K562 (cell line): Measurements from ENCODE around the gene MPHOSPH6. TPM values are rescaled to one million over a fixed set of nuclear protein-coding genes. Genes with fewer than 3 reads are reported as not detected.

ENCODE experiments used
- C11orf30 ChIP-seq: fragments of 450-650 bp; IDR thresholded peaks from 2 replicates; pipeline ENCODE4 v1.6.1; 2016; ENCODE audit warnings: low read depth, mild to moderate bottlenecking
- CCNT2 ChIP-seq: IDR thresholded peaks from 2 replicates; pipeline ENCODE4 v1.6.1; 2011; ENCODE audit warnings: borderline replicate concordance, low read depth, mild to moderate bottlenecking, moderate library complexity, mixed read lengths, low read length; ENCODE audit not compliant: insufficient read length; ENCODE audit errors: extremely low read depth
- CREM ChIP-seq: IDR thresholded peaks from 2 replicates; pipeline ENCODE4 v1.6.1; 2014; ENCODE audit warnings: antibody characterized with exemption, low read depth
- ESRRB ChIP-seq: fragments of 250-450 bp; sonication (Bioruptor Pico); IDR thresholded peaks from 2 replicates; pipeline ENCODE4 v1.5.0; 2020; ENCODE audit warnings: mild to moderate bottlenecking, moderate library complexity, borderline replicate concordance
- FOXJ2 ChIP-seq: fragments of 200-800 bp; sonication (Bioruptor generic); IDR thresholded peaks from 2 replicates; pipeline ENCODE4 v1.6.1; 2016; ENCODE audit warnings: missing genetic modification characterization, missing compliant biosample characterization
- GTF2F1 ChIP-seq: IDR thresholded peaks from 2 replicates; pipeline ENCODE4 v1.6.1; 2011; ENCODE audit warnings: low read depth, low read length, improper control_type of control experiment
- HDAC6 ChIP-seq: IDR thresholded peaks from 2 replicates; pipeline ENCODE4 v1.6.1; 2012; ENCODE audit warnings: low read depth, mild to moderate bottlenecking, control low read depth, inconsistent platforms, low read length, moderate library complexity
- HDGF ChIP-seq: fragments of 450-650 bp; IDR thresholded peaks from 2 replicates; pipeline ENCODE4 v1.6.1; 2016
- HMG20B ChIP-seq: fragments of 250-450 bp; sonication (Bioruptor Pico); IDR thresholded peaks from 2 replicates; pipeline ENCODE4 v1.5.0; 2021; ENCODE audit warnings: mild to moderate bottlenecking
- HSF4 ChIP-seq: fragments of 250-450 bp; sonication (Bioruptor Pico); IDR thresholded peaks from 2 replicates; pipeline ENCODE4 v2.1.2; 2022; ENCODE audit warnings: mild to moderate bottlenecking, moderate library complexity, borderline replicate concordance
- ID3 ChIP-seq, 2 experiments: fragments of 250-450 bp in 1 of 2; fragments of 450-650 bp in 1 of 2; sonication (Bioruptor Pico) in 1 of 2; IDR thresholded peaks; 2 replicates each; pipeline versions ENCODE4 v1.6.1 to v1.8.0; 2016 to 2021; ENCODE audit warnings: mild to moderate bottlenecking in 2 of 2, moderate library complexity in 2 of 2, missing compliant biosample characterization in 1 of 2, missing genetic modification characterization in 1 of 2
- PHF8 ChIP-seq: fragments of 200-600 bp; sonication (generic); IDR thresholded peaks from 2 replicates; pipeline ENCODE4 v1.6.1; 2012; ENCODE audit warnings: mixed run types, mild to moderate bottlenecking, inconsistent platforms, low read length, moderate library complexity, borderline replicate concordance
- PHTF2 ChIP-seq: fragments of 250-450 bp; sonication (Bioruptor Pico); IDR thresholded peaks from 2 replicates; pipeline ENCODE4 v1.5.0; 2021; ENCODE audit warnings: mild to moderate bottlenecking
- POLR2B ChIP-seq: fragments of 450-650 bp; IDR thresholded peaks from 2 replicates; pipeline ENCODE4 v1.6.1; 2018; ENCODE audit warnings: low read depth; ENCODE audit not compliant: partially characterized antibody
- PTBP1 ChIP-seq: fragments of 200-400 bp; formaldehyde crosslinking; IDR thresholded peaks from 2 replicates; pipeline ENCODE4 v1.6.1; 2017; ENCODE audit warnings: low read depth, low read length
- SAP30 ChIP-seq: fragments of 200-600 bp; sonication (generic); IDR thresholded peaks from 2 replicates; pipeline ENCODE4 v1.6.1; 2012; ENCODE audit warnings: borderline replicate concordance, low read depth, mild to moderate bottlenecking, moderate library complexity, low read length, control low read depth, inconsistent platforms; ENCODE audit not compliant: insufficient read depth, poor library complexity, severe bottlenecking
- SRSF3 ChIP-seq: fragments of 200-400 bp; formaldehyde crosslinking; IDR thresholded peaks from 2 replicates; pipeline ENCODE4 v1.6.1; 2016; ENCODE audit warnings: mild to moderate bottlenecking, low read length, moderate library complexity; ENCODE audit not compliant: insufficient read depth
- TBP ChIP-seq: optimal IDR thresholded peaks from 2 replicates; pipeline ENCODE3; 2011; ENCODE audit warnings: low read depth, low read length, improper control_type of control experiment
- ZBTB17 ChIP-seq: fragments of 450-650 bp; formaldehyde crosslinking; IDR thresholded peaks from 2 replicates; pipeline ENCODE4 v1.4.0; 2020; ENCODE audit warnings: mild to moderate bottlenecking
- ZFP30 ChIP-seq: fragments of 250-450 bp; sonication (Bioruptor Pico); IDR thresholded peaks from 2 replicates; pipeline ENCODE4 v1.8.0; 2022; ENCODE audit warnings: moderate library complexity, mild to moderate bottlenecking, inconsistent platforms, borderline replicate concordance
- ZNF140 ChIP-seq: fragments of 250-450 bp; sonication (Bioruptor Pico); IDR thresholded peaks from 2 replicates; pipeline ENCODE4 v1.8.0; 2021; ENCODE audit warnings: moderate library complexity, mild to moderate bottlenecking, inconsistent platforms
- ZNF232 ChIP-seq: sonication (generic); formaldehyde crosslinking; IDR thresholded peaks from 2 replicates; pipeline ENCODE4 v1.8.0; 2022; ENCODE audit warnings: mild to moderate bottlenecking, missing genetic modification reagents
- ZNF830 ChIP-seq: fragments of 250-450 bp; sonication (Bioruptor Pico); IDR thresholded peaks from 2 replicates; pipeline ENCODE4 v1.5.0; 2021; ENCODE audit warnings: mild to moderate bottlenecking
- polyA plus RNA-seq, 8 experiments: library from polyadenylated mRNA; depleted of rRNA in 4 of 8; stranded (reverse) in 5 of 8; unstranded in 3 of 8; fragments of >200 nt; fragmentation: Nextera tagmentation in 2 of 8; fragmentation: Illumina TruSeq in 1 of 8; extraction: Ambion mirVana in 2 of 8; extraction: Trizol in 1 of 8; gene quantifications; 2 replicates each; pipeline versions ENCODE4 v1.2.1 to v1.2.3, GENCODE V29; 2011 to 2014; ENCODE audit warnings: inconsistent platforms in 1 of 8, missing spikeins in 1 of 8
- total RNA-seq, 7 experiments: library from RNA; depleted of rRNA in 6 of 7; stranded (reverse); fragments of >200 nt in 6 of 7; fragmentation: Illumina TruSeq in 2 of 7; extraction: Trizol in 2 of 7; gene quantifications; 2 replicates each; pipeline versions ENCODE4 v1.2.1 to v1.2.3, GENCODE V29; 2011 to 2021; ENCODE audit warnings: low replicate concordance in 1 of 7
- TF ChIP-seq, protein P1 (sequence below): fragments of 450-650 bp; IDR thresholded peaks from 2 replicates; pipeline ENCODE4 v1.6.1; 2016; ENCODE audit warnings: mild to moderate bottlenecking

The MPHOSPH6 gene
- total and polyA plus RNA-seq, 9 of the 15 experiments (the other 6 are each of a cell fraction or from before 2014, with no cell fraction given) = 37.0 to 153 (median 76.7) TPM

- TF ChIP-seq HSF4 (CRISPR knock-in tag) = no peak
- 0 out of 2 replicates have a peak, but pooled peaks have one; percentile 44 for TF ChIP-seq ZBTB17 (CRISPR knock-in tag)
- no peak for TF ChIP-seq ESRRB (CRISPR knock-in tag)
- TF ChIP-seq ZNF232 (CRISPR knock-in tag) = peak; percentile 74; the same call in 1 of the 2 replicates
- TF ChIP-seq GTF2F1 = no peak
- peak; percentile 89 for TF ChIP-seq SAP30
- TF ChIP-seq, protein P1, sequence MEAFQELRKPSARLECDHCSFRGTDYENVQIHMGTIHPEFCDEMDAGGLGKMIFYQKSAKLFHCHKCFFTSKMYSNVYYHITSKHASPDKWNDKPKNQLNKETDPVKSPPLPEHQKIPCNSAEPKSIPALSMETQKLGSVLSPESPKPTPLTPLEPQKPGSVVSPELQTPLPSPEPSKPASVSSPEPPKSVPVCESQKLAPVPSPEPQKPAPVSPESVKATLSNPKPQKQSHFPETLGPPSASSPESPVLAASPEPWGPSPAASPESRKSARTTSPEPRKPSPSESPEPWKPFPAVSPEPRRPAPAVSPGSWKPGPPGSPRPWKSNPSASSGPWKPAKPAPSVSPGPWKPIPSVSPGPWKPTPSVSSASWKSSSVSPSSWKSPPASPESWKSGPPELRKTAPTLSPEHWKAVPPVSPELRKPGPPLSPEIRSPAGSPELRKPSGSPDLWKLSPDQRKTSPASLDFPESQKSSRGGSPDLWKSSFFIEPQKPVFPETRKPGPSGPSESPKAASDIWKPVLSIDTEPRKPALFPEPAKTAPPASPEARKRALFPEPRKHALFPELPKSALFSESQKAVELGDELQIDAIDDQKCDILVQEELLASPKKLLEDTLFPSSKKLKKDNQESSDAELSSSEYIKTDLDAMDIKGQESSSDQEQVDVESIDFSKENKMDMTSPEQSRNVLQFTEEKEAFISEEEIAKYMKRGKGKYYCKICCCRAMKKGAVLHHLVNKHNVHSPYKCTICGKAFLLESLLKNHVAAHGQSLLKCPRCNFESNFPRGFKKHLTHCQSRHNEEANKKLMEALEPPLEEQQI = no peak
- TF ChIP-seq SRSF3 = no peak
- TF ChIP-seq PTBP1 = 0 out of 2 replicates have a peak, but pooled peaks have one; percentile 2
- TF ChIP-seq ID3 (CRISPR knock-in tag; IDR thresholded peaks at IDR 0.05) = no peak
- TF ChIP-seq ID3 (tag; IDR thresholded peaks at IDR 0.05) = 0 out of 2 replicates have a peak, but pooled peaks have one; percentile 32
- peak; percentile 81 for TF ChIP-seq PHF8
- TF ChIP-seq FOXJ2 (tag) = no peak
- no peak for TF ChIP-seq ZFP30
- TF ChIP-seq CREM = peak; percentile 58; the same call in 1 of the 2 replicates
- peak; percentile 35 for TF ChIP-seq TBP
- no peak for TF ChIP-seq HDAC6
- TF ChIP-seq ZNF140 (CRISPR knock-in tag) = no peak
- TF ChIP-seq HDGF = no peak
- TF ChIP-seq C11orf30 = peak; percentile 53
- TF ChIP-seq PHTF2 = no peak
- no peak for TF ChIP-seq HMG20B (CRISPR knock-in tag)
- peak; percentile 84 for TF ChIP-seq CCNT2
- 0 out of 2 replicates have a peak, but pooled peaks have one; percentile 33 for TF ChIP-seq ZNF830 (CRISPR knock-in tag)
- TF ChIP-seq POLR2B = no peak
Measured at GRCh38 chr16:82169861-82170845, at the start of gene MPHOSPH6 (continued).
